Measurements from ENCODE around the gene SLC6A13.

SLC6A13 gene

GRCh38 chr12:185576-185955 is 77.1 kb downstream of the SLC6A13 start:
- Histone ChIP-seq H3K36me3 (replicated peaks) (no peaks in the 10 kb centered on the region), H3K4me3 (ENCODE audit: low read depth, low read length) (no peak overlapping the region), H3K27me3 (replicated peaks) (no peaks in the 10 kb centered on the region), H3K27ac (no peak overlapping the region)
- DNase-seq = no peak
- in situ Hi-C loops (cut with HindIII; ENCODE audit: low pct_ligation_motif_present, low sequenced_read_pairs) = no loop called here
- TF ChIP-seq, protein P1, sequence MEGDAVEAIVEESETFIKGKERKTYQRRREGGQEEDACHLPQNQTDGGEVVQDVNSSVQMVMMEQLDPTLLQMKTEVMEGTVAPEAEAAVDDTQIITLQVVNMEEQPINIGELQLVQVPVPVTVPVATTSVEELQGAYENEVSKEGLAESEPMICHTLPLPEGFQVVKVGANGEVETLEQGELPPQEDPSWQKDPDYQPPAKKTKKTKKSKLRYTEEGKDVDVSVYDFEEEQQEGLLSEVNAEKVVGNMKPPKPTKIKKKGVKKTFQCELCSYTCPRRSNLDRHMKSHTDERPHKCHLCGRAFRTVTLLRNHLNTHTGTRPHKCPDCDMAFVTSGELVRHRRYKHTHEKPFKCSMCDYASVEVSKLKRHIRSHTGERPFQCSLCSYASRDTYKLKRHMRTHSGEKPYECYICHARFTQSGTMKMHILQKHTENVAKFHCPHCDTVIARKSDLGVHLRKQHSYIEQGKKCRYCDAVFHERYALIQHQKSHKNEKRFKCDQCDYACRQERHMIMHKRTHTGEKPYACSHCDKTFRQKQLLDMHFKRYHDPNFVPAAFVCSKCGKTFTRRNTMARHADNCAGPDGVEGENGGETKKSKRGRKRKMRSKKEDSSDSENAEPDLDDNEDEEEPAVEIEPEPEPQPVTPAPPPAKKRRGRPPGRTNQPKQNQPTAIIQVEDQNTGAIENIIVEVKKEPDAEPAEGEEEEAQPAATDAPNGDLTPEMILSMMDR (IDR thresholded peaks at IDR 0.05; ENCODE audit: low read depth, low read length, missing control alignments) = no peak

GRCh38 chr12:184811-185575 is 77.6 kb downstream of the SLC6A13 start:
- no peak overlapping the region for H3K4me3 ChIP-seq (ENCODE audit: low read depth, low read length)
- TF ChIP-seq, protein P1 (IDR thresholded peaks at IDR 0.05; ENCODE audit: low read depth, low read length, missing control alignments) = no peak
- no peaks in the 10 kb centered on the region for H3K27me3 ChIP-seq (replicated peaks)
- H3K36me3 ChIP-seq (replicated peaks) = no peaks in the 10 kb centered on the region
- DNase-seq = no peak
- in situ Hi-C loops (cut with HindIII; ENCODE audit: low pct_ligation_motif_present, low sequenced_read_pairs) = no loop called here
- H3K27ac ChIP-seq = no peak overlapping the region

DNA sequence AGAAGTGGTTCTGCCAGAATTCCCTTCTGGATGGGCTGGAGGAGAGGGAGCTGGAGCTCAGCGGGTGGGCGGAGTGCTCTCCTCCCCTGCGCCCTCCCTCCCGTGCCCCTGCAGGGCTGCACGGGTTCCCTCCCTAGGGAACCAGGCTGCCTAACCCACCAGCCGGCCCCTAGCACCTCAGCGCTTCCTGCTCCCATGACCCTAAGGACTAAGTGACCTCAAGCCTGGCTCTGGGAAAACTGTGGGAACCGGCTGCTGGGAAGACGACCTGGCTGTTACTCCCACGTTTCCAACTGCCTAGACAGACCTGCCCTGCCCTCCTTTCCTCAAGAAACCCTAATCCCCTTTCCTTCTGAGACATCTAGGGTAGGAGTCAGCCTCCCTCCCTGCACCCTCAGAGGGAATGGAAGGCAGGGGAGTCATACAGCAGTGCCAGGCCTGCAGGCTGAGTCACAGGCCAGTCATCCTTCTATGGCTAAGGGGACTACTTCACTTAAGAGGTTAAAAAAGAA is 80.2 kb downstream of the SLC6A13 start:
- peak; percentile 70 for DNase-seq
- TF ChIP-seq, protein P1 (IDR thresholded peaks at IDR 0.05; ENCODE audit: low read depth, low read length, missing control alignments) = no peak
- in situ Hi-C loops (cut with HindIII; ENCODE audit: low pct_ligation_motif_present, low sequenced_read_pairs) = no loop called here
- no peak overlapping the region for H3K27ac ChIP-seq
- no peaks in the 10 kb centered on the region for H3K36me3 ChIP-seq (replicated peaks)
- no peaks in the 10 kb centered on the region for H3K27me3 ChIP-seq (replicated peaks)
- H3K4me3 ChIP-seq (ENCODE audit: low read depth, low read length) = no peak overlapping the region

DNA sequence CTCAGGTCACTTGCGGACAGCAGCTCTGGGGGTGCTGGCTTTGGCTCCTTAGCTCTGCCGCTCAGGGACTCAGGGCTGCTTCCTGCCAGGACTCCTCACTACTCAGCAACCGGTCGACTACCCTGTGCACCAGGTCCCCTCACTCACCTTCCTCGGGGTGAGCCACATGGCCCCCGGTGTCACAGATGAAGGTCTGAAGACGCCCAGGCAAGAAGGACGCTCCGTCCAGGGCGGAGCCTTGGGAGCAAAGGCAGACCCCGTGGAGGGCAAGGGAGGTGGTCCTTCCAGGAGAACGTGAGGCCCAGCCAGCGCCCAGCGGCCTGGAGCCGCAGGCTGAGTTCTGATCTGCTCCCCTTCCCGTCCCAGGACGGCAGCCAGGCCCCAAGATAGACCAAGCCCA is 80.7 kb downstream of the SLC6A13 start:
- in situ Hi-C loops (cut with HindIII; ENCODE audit: low pct_ligation_motif_present, low sequenced_read_pairs) = no loop called here
- Histone ChIP-seq H3K4me3 (ENCODE audit: low read depth, low read length) (no peak overlapping the region), H3K27ac (no peak overlapping the region), H3K27me3 (replicated peaks) (no peaks in the 10 kb centered on the region), H3K36me3 (replicated peaks) (no peaks in the 10 kb centered on the region)
- no peak for DNase-seq
- TF ChIP-seq, protein P1 (IDR thresholded peaks at IDR 0.05; ENCODE audit: low read depth, low read length, missing control alignments) = no peak

DNA sequence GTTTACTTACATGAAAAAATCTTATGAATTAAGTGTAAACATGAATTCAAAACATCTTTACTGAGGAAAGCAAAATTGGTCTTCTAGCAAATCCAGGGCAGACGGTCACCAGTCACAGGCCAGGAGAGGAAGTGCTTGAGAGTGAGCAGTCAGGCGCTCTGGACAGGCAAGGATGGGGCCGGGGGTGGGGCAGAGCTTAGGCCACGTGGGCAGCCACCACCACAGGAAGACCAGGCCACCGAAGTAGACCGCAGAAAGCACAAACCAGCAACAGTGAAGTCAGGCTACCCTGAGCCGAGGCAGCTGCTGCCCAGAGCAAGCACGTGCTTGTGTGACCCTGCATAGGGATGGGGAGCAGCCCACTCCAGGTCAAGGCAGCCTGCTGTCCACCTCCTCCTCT is 82.2 kb downstream of the SLC6A13 start:
- H3K27me3 ChIP-seq (replicated peaks) = no peaks in the 10 kb centered on the region
- in situ Hi-C loops (cut with HindIII; ENCODE audit: low pct_ligation_motif_present, low sequenced_read_pairs) = no loop called here
- no peaks in the 10 kb centered on the region for H3K36me3 ChIP-seq (replicated peaks)
- DNase-seq = peak; percentile 53
- TF ChIP-seq, protein P1 (IDR thresholded peaks at IDR 0.05; ENCODE audit: low read depth, low read length, missing control alignments) = no peak
- H3K27ac ChIP-seq = no peak overlapping the region
- no peak overlapping the region for H3K4me3 ChIP-seq (ENCODE audit: low read depth, low read length)

DNA sequence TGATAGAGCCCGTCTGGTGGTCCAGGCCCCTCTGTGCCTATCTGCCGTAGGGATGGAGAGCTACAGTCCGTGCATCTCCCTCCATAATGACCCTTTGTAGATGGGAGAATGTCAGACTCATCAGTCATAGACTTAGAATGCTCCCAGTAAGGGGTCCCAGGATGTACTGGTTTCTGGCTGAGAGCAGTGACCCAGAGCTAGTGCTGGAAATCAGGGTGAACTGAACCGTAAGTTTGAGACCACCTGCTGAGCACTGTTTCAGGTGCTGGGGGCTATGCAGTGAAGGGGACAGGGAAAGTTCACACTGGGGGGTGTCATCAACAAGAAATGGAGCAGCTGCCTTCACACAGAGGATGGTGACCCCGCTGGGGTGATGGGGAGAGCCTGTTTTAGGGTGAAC is 82.8 kb downstream of the SLC6A13 start:
- TF ChIP-seq, protein P1 (IDR thresholded peaks at IDR 0.05; ENCODE audit: low read depth, low read length, missing control alignments) = no peak

More for the DNA sequence above, 82.8 kb downstream of the SLC6A13 start:
- Histone ChIP-seq H3K27me3 (replicated peaks) (no peaks in the 10 kb centered on the region), H3K27ac (no peak overlapping the region), H3K36me3 (replicated peaks) (no peaks in the 10 kb centered on the region), H3K4me3 (ENCODE audit: low read depth, low read length) (no peak overlapping the region)
- in situ Hi-C loops (cut with HindIII; ENCODE audit: low pct_ligation_motif_present, low sequenced_read_pairs) = no loop called here
- no peak for DNase-seq

All from brain microvascular endothelial cell (primary cell).